IPS-18a (cell line): ENCODE data around the gene GOLGA1.
"Not testable (repeated sequence)": the region's sequence is repeated elsewhere in the genome, so short reads cannot be mapped to it uniquely, and the experiment has no call there.

Source experiments
- H3K27ac ChIP-seq: one replicate; pipeline ENCODE4 v1.5.1; 2013; ENCODE audit warnings: low read length
- H3K27me3 ChIP-seq: one replicate; pipeline ENCODE4 v1.6.1; 2013; ENCODE audit warnings: mild to moderate bottlenecking, low read length; ENCODE audit not compliant: control insufficient read depth, insufficient read depth
- H3K36me3 ChIP-seq: one replicate; pipeline ENCODE4 v1.6.1; 2013; ENCODE audit warnings: low read depth, low read length; ENCODE audit not compliant: control insufficient read depth
- H3K4me1 ChIP-seq: one replicate; pipeline ENCODE4 v1.6.1; 2013; ENCODE audit warnings: low read depth, low read length; ENCODE audit not compliant: control insufficient read depth
- H3K4me3 ChIP-seq: one replicate; pipeline ENCODE4 v1.5.1; 2013; ENCODE audit warnings: low read length
- H3K9ac ChIP-seq: one replicate; pipeline ENCODE4 v1.6.1; 2013; ENCODE audit warnings: mild to moderate bottlenecking, low read length, moderate library complexity
- H3K9me3 ChIP-seq: one replicate; pipeline ENCODE4 v1.6.1; 2013; ENCODE audit warnings: low read depth, low read length; ENCODE audit not compliant: control insufficient read depth

GOLGA1 gene

GRCh38 chr9:124853605-124854143 is 87.2 kb downstream of the GOLGA1 start:
- H3K36me3 ChIP-seq = peaks cover 19% of the 10 kb centered on the region
- H3K4me3 ChIP-seq = peak overlapping the region; percentile 45
- H3K9ac ChIP-seq = no peak overlapping the region
- H3K4me1 ChIP-seq = no peaks in the 10 kb centered on the region
- no peaks in the 10 kb centered on the region for H3K27me3 ChIP-seq
- H3K27ac ChIP-seq = no peak overlapping the region
- H3K9me3 ChIP-seq = no peaks in the 10 kb centered on the region

GRCh38 chr9:124852829-124853531 is 87.9 kb downstream of the GOLGA1 start, which contains the start of gene WDR38:
TSS of gene WDR38 (plus strand) at chr9:124853460. CDS start at chr9:124853532, 72 bp downstream.
- H3K4me1 ChIP-seq = no peaks in the 10 kb centered on the region
- H3K27ac ChIP-seq = no peak within 1 kb of the TSS
- H3K4me3 ChIP-seq = peak within 1 kb of the TSS; percentile 45
- peaks cover 12% of the 10 kb centered on the region for H3K36me3 ChIP-seq
- H3K9me3 ChIP-seq = no peaks in the 10 kb centered on the region
- no peak within 1 kb of the TSS for H3K9ac ChIP-seq
- H3K27me3 ChIP-seq = no peaks in the 10 kb centered on the region

DNA sequence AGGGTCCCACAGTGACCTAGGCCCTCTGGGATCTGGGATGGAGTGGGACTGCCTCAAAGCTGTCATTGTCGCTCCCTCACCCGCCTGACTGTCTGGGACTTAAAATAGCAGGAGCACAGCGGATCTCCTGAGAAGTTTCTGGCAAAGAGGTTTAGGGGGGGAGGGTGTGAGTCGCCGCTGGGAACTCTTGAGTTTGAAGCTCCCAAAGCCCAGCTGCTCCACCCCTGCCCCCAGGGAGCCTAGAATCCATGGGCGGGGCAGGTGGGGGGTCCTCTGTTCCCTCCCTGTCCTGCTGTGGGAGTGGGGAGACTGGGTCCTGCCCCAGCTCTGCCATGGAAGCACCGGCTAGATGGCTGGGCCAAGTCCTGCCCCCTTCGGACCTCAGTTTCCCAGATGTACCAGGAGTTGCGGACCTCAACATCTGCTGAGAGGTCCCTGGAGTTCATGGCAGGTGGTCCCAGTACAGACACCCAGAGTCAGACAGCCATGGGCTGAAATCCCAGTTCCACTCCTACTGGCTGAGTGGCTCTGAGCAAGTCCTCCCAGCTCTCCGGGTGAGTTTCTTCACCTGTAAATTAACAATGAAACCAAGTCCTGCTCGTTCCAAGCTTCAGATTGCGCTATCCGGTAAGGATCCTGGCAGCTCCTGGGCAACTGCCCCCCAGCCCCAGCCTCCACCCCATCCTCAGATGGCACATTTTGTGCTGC is 88.6 kb downstream of the GOLGA1 start:
- peak overlapping the region; percentile 45 for H3K4me3 ChIP-seq
- no peak overlapping the region for H3K27ac ChIP-seq
- no peak overlapping the region for H3K9ac ChIP-seq

DNA sequence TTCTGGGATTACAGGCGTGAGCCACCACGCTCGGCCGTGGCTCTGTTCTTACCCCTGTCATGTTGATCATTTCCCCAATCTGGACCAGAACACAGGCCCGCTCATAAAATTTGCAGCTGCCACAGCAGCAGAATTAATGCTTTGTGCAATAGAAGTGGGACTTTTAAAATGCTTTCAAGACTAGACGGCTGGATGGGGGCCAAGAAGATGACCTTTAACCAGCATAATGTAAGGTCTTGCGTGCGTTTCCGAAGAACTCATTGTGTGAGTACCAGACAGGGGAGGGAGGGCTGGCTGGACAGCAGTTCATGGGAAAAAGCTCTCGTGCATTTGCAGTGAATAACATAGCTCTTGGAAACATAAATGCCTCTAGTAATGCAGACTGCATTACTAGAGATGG is 91.1 kb downstream of the GOLGA1 start:
- H3K9me3 ChIP-seq = no peaks in the 10 kb centered on the region
- no peaks in the 10 kb centered on the region for H3K4me1 ChIP-seq
- H3K27me3 ChIP-seq = no peaks in the 10 kb centered on the region
- H3K36me3 ChIP-seq = no peaks in the 10 kb centered on the region
- H3K9ac ChIP-seq = no peak overlapping the region
- no peak overlapping the region for H3K27ac ChIP-seq
- H3K4me3 ChIP-seq = no peak overlapping the region

More for the DNA sequence above, 88.6 kb downstream of the GOLGA1 start:
- H3K9me3 ChIP-seq = no peaks in the 10 kb centered on the region
- peaks cover 5% of the 10 kb centered on the region for H3K36me3 ChIP-seq
- H3K4me1 ChIP-seq = no peaks in the 10 kb centered on the region
- no peaks in the 10 kb centered on the region for H3K27me3 ChIP-seq

- no peaks in the 10 kb centered on the region for H3K9me3 ChIP-seq
- H3K27me3 ChIP-seq = no peaks in the 10 kb centered on the region
- H3K27ac ChIP-seq = no peak overlapping the region
- H3K4me1 ChIP-seq = no peaks in the 10 kb centered on the region
- no peak overlapping the region for H3K9ac ChIP-seq
- H3K4me3 ChIP-seq = no peak overlapping the region
- no peaks in the 10 kb centered on the region for H3K36me3 ChIP-seq
Measured at GRCh38 chr9:124846969-124847368, 93.9 kb downstream of the GOLGA1 start.

DNA sequence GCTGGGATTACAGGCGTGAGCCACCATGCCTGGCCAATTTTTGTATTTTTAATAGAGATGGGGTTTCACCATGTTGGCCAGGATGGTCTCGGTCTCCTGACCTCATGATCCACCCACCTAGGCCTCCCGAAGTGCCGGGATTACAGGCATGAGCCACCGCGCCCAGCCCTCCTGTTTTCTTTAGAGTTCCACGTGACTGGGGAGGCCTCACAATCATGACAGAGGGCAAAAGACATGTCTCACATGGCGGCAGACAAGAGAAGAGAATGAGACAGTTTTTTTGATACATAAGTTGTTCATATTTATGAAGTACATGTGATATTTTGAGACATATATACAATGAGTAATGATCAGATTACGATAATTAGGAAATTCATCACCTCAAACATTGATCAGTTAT is 94.4 kb downstream of the GOLGA1 start:
- not testable (repeated sequence) for H3K4me1 ChIP-seq, H3K27me3 ChIP-seq, H3K27ac ChIP-seq, H3K36me3 ChIP-seq, H3K9me3 ChIP-seq, H3K9ac ChIP-seq, H3K4me3 ChIP-seq

GRCh38 chr9:124844291-124844690 is 96.6 kb downstream of the GOLGA1 start:
- no peak overlapping the region for H3K27ac ChIP-seq
- no peaks in the 10 kb centered on the region for H3K36me3 ChIP-seq
- no peak overlapping the region for H3K9ac ChIP-seq
- H3K4me1 ChIP-seq = no peaks in the 10 kb centered on the region
- no peaks in the 10 kb centered on the region for H3K27me3 ChIP-seq
- no peaks in the 10 kb centered on the region for H3K9me3 ChIP-seq
- no peak overlapping the region for H3K4me3 ChIP-seq

DNA sequence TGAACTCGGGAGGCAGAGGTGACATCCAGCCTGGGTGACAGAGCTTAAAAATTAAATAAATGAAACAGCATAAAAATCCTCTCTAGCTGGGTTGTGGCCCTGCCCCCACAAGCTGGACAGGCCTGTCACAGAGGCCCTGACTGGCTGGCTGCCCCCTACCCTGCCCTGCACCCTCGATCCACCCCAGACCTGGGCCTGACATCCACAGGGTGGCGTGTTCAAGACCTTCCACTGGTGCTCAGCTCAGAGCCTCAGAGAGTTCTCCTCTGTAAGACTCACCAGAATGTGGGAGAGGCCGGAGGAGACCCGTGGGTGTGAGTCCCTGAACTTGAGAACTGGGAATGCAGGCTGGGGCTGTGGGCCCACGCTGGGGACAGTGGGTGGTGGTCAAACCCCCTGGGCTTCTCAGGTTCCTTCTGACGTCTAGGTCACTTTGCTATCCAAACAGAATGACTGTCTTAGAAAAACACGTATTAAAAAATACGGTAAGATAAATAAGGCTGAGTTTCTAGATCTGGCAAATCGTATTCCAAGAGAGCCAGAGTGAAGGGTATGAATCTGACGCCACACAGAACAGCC is 97.3 kb downstream of the GOLGA1 start:
- no peaks in the 10 kb centered on the region for H3K4me1 ChIP-seq
- no peak overlapping the region for H3K9ac ChIP-seq
- no peaks in the 10 kb centered on the region for H3K27me3 ChIP-seq
- no peak overlapping the region for H3K4me3 ChIP-seq
- H3K9me3 ChIP-seq = no peaks in the 10 kb centered on the region
- no peaks in the 10 kb centered on the region for H3K36me3 ChIP-seq
- no peak overlapping the region for H3K27ac ChIP-seq

DNA sequence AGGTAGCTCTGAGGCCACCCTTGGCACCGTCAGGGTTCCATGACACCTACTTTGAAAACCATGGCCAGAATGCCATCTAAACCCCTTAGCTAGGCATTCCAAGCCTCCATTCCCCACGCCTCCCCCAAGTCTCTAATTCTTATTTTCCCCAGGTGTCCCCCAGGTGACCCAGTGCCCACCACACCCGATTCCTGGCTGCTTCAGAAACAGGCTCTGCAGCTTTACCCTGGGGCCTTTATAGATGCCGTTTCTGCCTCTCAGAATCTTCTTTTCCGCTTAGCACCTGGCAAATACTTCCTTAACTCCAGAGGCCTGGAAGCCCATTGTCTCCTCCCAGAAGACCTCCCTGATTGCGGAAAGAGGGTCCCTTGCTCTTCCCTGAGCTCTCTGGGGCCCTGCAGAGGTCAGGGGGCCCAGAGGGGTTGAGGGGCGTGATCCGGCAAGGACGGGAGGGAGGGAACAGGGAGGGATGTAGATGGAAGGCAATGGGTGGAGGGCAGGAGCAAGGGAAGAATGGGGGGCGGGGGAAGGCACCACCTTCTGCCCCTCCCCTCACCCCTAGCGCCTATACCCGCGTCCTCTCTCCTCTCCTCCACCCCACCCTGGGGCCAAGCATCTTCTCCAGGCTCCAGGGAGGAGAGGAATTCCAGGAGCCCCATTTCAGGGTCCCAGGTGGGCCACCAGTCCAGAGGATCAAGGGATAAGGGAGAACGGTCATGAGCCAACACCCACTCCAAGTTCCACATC is 99.6 kb downstream of the GOLGA1 start:
- no peaks in the 10 kb centered on the region for H3K4me1 ChIP-seq
- no peaks in the 10 kb centered on the region for H3K9me3 ChIP-seq
- no peak overlapping the region for H3K9ac ChIP-seq
- no peak overlapping the region for H3K4me3 ChIP-seq
- H3K27me3 ChIP-seq = no peaks in the 10 kb centered on the region
- H3K36me3 ChIP-seq = no peaks in the 10 kb centered on the region
- no peak overlapping the region for H3K27ac ChIP-seq

- Histone ChIP-seq H3K36me3 (no peaks in the 10 kb centered on the region), H3K9ac (no peak overlapping the region), H3K27me3 (no peaks in the 10 kb centered on the region), H3K4me3 (no peak overlapping the region), H3K9me3 (no peaks in the 10 kb centered on the region), H3K4me1 (no peaks in the 10 kb centered on the region), H3K27ac (no peak overlapping the region)
Measured at GRCh38 chr9:124840300-124840833, 100.5 kb downstream of the GOLGA1 start.
